NB4 (cell line): ENCODE data around the gene FHDC1.

ENCODE experiments used
- DNase-seq: peaks from one replicate; pipeline ENCODE4 v3.0.0; 2010; ENCODE audit warnings: low read depth
- H3K4me3 ChIP-seq: one replicate; pipeline ENCODE4 v1.5.1; 2011; ENCODE audit warnings: mild to moderate bottlenecking, low read depth, low read length, moderate library complexity
- CTCF ChIP-seq: IDR thresholded peaks from one replicate; pipeline ENCODE4 v1.5.1; 2012; ENCODE audit warnings: low read depth, low read length
- MAX ChIP-seq: IDR thresholded peaks from 2 replicates; pipeline ENCODE4 v1.6.1; 2011; ENCODE audit warnings: low read depth, low read length
- MYC ChIP-seq: IDR thresholded peaks from 2 replicates; pipeline ENCODE4 v1.6.1; 2011; ENCODE audit warnings: low read depth, low read length
- POLR2A ChIP-seq: IDR thresholded peaks from 2 replicates; pipeline ENCODE4 v1.6.1; 2011; ENCODE audit warnings: mild to moderate bottlenecking; ENCODE audit not compliant: insufficient read length; ENCODE audit errors: extremely low read depth

Gene FHDC1

DNA sequence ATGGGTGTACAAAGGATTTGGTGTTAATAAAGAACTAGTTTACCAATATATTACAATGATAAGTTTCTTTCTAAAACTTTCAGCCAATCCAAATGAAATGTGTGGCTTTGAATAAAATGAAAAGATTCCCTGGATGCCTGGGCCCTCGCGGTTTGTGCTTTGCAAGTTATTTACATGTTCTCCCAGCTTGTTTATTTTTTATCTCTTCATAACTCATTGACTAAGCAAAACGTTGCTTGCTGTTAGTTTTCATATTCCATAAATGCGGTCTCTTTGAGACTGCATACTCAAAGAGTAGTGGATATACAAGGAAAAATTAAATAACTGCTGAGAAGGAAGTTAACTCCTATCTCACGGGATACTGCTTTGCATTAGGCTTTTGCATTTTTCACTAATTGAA lies 26.0 kb downstream of the FHDC1 start:
- TF ChIP-seq POLR2A = no peak
- TF ChIP-seq CTCF = no peak
- TF ChIP-seq MYC = no peak
- no peak for TF ChIP-seq MAX
- H3K4me3 ChIP-seq = no peak overlapping the region
- DNase-seq = no peak

GRCh38 chr4:152964335-152964734 lies 28.2 kb downstream of the FHDC1 start:
- no peak for TF ChIP-seq CTCF
- no peak for TF ChIP-seq MAX
- no peak for TF ChIP-seq MYC
- TF ChIP-seq POLR2A = no peak
- no peak overlapping the region for H3K4me3 ChIP-seq
- no peak for DNase-seq

DNA sequence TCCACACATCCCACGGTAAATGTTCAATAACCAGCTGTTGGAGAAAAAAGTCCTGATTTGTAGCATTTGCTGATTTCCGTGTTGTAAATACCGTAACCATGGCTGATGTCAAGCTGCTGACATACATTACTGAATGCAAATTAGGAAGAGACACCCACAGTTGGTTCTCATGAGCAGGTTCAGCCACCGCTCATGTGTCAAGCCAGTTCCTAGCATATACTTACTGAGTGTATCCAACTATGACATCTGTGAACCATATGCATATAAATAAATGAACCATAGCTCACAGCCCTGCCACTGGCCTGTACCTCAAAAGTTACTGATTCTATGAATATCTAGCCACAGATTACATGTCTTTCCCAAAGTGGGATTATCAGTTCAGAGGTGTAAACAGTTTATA lies 29.5 kb downstream of the FHDC1 start:
- DNase-seq = no peak
- no peak overlapping the region for H3K4me3 ChIP-seq
- TF ChIP-seq MYC (no peak), POLR2A (no peak), MAX (no peak), CTCF (no peak)

GRCh38 chr4:152967907-152968306 lies 31.8 kb downstream of the FHDC1 start:
- no peak for DNase-seq
- no peak overlapping the region for H3K4me3 ChIP-seq
- TF ChIP-seq POLR2A (no peak), MYC (no peak), CTCF (no peak), MAX (no peak)

DNA sequence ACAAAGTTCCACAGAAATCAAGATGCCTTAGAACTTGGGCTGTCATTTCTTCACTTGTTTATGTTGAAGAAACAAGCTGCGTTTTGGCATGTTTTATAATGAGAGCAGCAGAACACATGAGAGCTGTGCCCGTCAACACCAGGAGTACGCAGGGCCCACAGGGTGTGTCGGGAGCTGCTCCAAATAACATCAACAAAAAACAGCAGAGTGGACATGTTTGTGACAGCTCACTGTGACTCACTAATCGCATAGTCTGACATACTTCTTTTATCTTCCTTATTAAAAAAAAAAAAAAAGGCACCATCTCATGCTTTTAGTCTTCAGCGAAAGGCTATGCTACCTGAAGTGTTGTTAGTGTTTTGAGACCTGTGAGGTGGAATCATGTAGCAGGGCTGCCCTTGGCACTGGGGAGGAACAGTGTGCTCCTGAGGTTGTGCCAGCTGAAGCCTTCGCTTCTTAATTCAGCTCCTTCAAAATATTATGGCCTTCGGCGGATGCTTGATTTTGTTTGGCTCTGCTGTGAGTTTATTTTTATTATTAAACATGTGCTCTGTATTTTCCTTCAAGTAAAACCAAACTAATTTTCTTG lies 32.8 kb downstream of the FHDC1 start:
- no peak overlapping the region for H3K4me3 ChIP-seq
- DNase-seq = no peak
- TF ChIP-seq MAX = no peak
- TF ChIP-seq MYC = no peak

DNA sequence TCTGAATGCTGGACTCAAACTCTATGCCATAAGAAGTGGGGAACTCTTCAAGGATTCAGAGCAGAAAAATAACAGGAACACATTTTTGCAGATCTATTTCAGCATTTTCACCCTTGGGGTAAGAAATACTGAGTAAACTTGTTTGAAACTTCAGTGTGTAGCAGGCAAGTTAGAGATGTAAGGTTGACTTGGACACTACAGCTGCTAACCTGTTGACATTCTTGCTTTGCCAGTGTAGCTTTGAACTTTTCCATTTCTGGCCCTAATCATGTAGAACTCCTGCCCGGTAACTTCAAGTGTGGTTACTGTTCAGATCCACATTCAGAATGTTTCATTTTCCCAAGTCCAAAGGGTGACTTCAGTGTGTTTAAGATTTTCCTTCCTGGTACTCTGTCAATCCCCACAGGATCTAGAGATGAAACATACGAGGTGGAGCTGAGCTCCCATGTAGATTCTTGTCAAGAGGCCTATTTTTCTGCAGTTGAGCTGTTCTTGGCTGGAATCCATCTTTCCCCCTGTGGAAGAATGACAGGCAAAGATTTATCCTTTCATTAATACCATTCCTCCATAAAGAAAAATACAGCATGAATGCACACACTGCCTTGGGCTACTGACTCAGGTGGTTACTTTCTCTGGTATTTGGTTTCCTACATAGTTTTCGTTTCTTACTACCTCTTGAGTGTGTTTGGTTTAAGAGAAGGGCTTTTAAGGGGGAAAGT lies 34.1 kb downstream of the FHDC1 start:
- no peak overlapping the region for H3K4me3 ChIP-seq
- DNase-seq = no peak
- no peak for TF ChIP-seq MYC
- TF ChIP-seq CTCF = no peak
- TF ChIP-seq MAX = no peak
- TF ChIP-seq POLR2A = no peak
